Stimulated activated CD8-positive, alpha-beta memory T cell treated with anti-CD3 and anti-CD28 coated beads, Interleukin-4, amount 100 ng/mL, for 4 hours (primary cell): Measurements from ENCODE around the gene KMT2D.

Experiments used
- DNase-seq, 2 donors: peaks; one replicate each; pipeline ENCODE4 v3.0.0-alpha.2; 2020; ENCODE audit warnings: low read depth in 2 of 2, low spot score in 1 of 2

KMT2D gene, protein sequence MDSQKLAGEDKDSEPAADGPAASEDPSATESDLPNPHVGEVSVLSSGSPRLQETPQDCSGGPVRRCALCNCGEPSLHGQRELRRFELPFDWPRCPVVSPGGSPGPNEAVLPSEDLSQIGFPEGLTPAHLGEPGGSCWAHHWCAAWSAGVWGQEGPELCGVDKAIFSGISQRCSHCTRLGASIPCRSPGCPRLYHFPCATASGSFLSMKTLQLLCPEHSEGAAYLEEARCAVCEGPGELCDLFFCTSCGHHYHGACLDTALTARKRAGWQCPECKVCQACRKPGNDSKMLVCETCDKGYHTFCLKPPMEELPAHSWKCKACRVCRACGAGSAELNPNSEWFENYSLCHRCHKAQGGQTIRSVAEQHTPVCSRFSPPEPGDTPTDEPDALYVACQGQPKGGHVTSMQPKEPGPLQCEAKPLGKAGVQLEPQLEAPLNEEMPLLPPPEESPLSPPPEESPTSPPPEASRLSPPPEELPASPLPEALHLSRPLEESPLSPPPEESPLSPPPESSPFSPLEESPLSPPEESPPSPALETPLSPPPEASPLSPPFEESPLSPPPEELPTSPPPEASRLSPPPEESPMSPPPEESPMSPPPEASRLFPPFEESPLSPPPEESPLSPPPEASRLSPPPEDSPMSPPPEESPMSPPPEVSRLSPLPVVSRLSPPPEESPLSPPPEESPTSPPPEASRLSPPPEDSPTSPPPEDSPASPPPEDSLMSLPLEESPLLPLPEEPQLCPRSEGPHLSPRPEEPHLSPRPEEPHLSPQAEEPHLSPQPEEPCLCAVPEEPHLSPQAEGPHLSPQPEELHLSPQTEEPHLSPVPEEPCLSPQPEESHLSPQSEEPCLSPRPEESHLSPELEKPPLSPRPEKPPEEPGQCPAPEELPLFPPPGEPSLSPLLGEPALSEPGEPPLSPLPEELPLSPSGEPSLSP (N-terminal part only)

DNA sequence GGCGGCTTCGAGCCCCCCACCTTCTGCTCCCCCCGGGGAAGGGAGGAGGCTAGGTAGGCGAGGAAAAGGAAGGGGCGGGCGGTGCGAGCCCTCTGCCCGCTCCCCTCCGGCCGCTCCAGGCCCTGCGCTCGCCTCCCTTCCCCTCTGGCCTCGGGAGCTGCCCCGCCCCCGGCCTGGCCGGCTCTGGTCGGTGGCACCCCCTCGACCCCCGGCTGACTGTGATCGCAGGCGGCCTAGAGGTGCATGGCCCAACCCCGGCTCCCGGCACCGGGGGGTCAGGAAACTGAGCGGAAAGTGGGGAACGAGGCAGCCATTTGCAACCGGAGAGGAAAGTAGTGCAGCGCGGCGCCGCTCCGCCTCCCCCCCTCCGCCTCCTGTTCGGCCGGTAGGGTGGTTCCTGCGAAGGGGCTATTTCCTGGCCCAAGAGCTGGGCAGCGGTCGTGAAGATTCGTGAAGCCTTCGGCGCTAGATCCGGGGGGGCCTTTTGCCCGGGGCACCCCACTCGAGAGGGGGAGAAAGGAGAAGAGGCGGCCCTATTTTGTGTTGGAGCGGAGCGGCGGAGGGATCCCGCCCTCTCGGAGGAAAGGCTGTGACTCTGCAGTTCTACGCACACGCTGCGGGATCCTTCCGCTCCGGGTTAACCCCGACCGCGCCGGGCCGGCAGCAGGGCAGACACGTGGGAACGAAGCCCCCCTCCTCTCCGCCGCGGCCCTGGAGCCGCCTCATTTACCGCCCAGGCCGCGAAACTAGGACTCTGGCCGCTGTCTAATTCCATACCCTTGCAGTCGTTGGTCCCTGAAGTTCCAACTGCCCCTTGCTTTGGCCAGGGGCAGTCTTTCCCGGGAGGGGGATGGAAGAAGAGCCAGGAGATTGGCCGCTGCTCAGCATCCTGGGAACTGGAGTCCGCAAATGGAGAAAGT, at the start of gene KMT2D:
Gene KMT2D (minus strand): TSS at position 558 of the 920 bp plus-strand sequence. CDS start 5,470 bp downstream, outside the sequence.
- peak; percentile 65 to 84 for DNase-seq

- DNase-seq: no peak
Observed at GRCh38 chr12:49109641-49110463, 49.3 kb upstream of the KMT2D start.

DNA sequence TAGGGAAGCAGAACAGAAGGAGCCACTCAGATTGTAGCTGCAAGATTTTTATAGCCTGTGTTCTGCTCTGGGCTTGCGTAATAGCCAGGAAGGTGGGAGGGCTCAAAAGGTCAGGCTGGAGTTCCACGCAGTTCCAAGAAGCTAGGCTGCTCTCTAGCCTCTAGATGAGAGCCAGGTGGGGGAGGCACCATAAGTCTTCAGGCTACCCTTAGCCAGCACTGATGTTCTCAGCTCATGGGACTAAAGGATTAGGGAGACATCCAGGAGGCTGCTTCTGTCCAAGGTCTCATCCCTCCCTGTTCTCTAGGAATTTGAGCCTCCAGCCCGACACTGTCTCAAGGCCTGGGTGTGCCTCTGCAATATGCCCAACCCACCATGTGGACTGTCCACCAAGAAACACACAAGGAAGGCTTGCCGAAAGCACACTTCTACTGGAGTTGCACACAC, 48.4 kb upstream of the KMT2D start:
- no peak for DNase-seq

DNA sequence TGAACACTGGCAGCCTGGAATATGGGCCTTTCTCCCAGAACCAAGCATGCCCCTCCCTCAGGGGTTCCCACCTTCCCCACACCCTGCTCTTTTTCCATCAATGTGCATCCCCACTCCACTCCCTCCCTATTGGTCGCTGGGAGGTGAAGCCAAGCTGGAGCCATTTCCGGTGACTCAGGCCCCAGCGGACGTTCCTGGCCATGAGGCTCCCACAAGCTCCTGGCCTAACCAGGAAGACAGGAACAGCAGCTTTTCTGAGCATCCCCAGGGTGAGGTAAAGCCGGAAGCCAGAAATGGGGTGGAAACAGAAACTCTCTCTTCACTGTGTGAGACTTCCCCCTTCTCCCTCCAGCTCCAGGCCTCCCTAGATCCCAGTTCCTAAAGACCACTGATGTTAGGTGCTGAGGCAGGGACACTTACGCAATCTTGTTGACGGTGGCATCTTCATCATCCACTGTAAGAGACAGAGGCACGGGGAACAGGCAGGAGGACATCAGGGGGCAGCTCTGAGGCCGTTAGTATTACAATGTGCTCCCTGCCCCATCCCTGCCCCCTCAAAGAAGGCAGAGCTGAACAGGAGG, 45.0 kb upstream of the KMT2D start:
- no peak for DNase-seq

DNA sequence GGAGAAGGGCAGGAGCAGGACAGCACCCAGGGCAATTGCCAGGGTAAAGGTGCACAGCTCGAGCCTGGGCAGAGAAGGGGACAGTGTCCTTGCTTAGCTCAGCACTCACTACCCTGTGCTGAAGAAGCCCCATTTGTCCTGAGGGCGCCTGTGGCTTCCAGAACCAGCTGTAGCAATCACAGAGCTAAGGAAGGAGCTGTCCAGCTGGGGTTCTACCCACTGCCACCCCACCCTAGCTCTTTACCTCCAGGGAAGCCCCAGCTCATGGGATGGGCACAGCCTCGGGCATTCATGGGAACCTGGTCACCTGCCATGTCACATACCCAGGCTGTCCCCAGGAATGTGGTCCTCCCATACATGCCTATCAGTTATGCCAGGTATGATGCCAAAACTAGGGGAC, 44.2 kb upstream of the KMT2D start:
- DNase-seq: no peak

GRCh38 chr12:49100380-49100779, 39.8 kb upstream of the KMT2D start:
- DNase-seq: no peak

DNA sequence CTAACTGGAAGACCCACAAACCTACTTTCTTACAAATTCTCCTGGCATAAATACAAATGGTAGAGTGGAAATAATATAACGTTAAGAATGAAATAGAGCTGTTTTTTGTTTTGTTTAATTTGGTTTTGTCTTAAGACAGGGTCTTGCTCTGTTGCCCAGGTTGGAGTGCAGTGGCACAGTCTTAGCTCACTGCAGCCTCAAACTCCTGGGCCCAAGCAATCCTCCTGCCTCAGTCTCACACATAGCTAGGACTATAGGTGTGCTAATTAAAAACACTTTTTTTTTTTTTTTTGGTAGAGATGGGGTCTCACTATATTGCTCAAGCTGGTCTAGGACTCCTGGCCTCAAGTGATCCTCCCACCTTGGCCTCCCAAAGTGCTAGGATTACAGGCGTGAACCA, 38.1 kb upstream of the KMT2D start:
- no peak for DNase-seq

GRCh38 chr12:49098035-49098451, 37.4 kb upstream of the KMT2D start:
- peak in 1 of 2 donors; percentile 37 for DNase-seq

- no peak for DNase-seq
Observed at GRCh38 chr12:49097381-49097780, 36.8 kb upstream of the KMT2D start.

DNA sequence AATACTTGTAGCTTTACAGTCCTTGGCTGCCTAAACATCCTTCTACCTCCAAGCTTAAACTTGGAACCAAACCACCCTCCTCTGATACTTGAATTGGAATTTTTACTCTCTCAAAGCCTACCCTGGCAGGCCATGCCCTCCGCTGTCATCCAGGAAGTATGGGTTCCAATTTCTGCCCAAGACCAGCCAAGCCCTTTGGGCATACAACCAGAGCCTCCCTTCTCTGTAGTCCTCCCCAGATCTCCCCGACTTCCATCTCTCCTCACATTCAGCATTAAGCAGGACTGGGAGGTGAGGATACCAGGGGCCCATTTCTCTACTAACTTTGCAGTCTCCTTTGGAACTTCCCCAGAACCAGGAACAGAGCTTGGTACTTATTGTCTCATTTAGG, 34.4 kb upstream of the KMT2D start:
- no peak for DNase-seq

GRCh38 chr12:49094160-49094974, 33.8 kb upstream of the KMT2D start, which contains the start of gene DHH:
DHH (minus strand) TSS chr12:49094801; CDS start chr12:49094512, 289 bp downstream.
- DNase-seq: no peak

DNA sequence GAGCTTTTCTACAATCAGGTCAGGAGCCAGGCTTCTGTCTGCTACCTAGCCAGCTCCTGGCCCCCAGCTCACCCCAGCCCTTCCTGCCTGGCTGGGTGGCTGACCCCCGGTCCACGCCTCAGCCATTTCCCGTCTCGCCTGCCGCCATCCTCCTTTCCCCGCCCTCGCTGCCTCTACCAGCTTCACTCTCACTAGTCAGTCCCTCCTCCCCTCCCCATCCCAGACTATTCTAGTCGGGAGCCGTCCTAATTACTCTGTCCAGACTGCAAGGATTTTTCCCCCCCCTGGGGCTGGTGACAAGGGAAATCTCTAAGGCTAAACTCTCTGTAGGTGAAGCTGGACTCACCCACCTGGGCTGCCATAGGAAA, 33.2 kb upstream of the KMT2D start:
- no peak for DNase-seq

DNA sequence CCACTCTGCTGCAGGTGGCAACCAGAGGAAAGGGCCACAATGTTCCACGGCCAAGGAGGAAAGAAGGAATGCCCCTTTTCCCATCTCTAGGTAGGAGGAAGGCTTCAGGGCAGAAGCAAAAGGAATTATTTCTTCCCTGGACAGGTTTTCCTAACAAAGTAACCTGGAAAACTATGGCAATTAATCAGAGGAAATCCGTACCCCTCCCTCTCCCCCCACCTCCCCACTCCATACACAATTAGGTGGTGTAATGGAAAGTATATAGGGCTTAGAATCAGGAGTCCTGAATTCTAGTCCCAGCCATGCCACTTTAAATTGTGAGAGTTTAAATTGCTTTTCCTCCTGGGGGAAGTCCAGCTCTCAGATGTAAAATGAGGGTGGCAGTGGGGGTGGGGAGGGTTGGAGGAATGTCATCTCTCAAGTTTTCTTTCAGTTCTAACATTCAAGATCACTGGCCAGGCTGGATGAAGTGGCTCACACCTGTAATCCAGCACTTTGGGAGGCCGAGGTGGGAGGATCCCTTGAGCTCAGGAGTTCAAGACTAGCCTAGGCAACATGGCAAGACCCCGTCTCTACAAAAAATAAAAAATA, 32.3 kb upstream of the KMT2D start:
- no peak for DNase-seq

- peak in 1 of 2 donors; percentile 38 for DNase-seq
Observed at GRCh38 chr12:49092086-49092815, 31.7 kb upstream of the KMT2D start.

GRCh38 chr12:49091836-49092085, 31.2 kb upstream of the KMT2D start:
- no peak for DNase-seq

GRCh38 chr12:49091056-49091835, 30.7 kb upstream of the KMT2D start:
- no peak for DNase-seq
